ENCODE measurements around the gene MARCHF9.

GRCh38 chr12:57797933-57798332, 43.0 kb downstream of the MARCHF9 start:
- no peak for TF ChIP-seq CTCF (IDR thresholded peaks at IDR 0.05; ENCODE audit: insufficient read depth, low read length, poor library complexity, severe bottlenecking)
- TF ChIP-seq EZH2phosphoT487 (conservative IDR thresholded peaks at IDR 0.05; ENCODE audit: low read length) = no peak
